Measurements from ENCODE around the gene VAV1. TPM values are rescaled to one million over a fixed set of nuclear protein-coding genes. Genes with fewer than 3 reads are reported as not detected.
A peak's percentile ranks its signal among the peaks of the same experiment; 100 is the strongest.

VAV1 gene
- total and polyA plus RNA-seq, 10 of the 15 experiments (the other 5 are each of a cell fraction or from before 2014, with no cell fraction given) = 1.6 to 76.8 (median 40.7) TPM

DNA sequence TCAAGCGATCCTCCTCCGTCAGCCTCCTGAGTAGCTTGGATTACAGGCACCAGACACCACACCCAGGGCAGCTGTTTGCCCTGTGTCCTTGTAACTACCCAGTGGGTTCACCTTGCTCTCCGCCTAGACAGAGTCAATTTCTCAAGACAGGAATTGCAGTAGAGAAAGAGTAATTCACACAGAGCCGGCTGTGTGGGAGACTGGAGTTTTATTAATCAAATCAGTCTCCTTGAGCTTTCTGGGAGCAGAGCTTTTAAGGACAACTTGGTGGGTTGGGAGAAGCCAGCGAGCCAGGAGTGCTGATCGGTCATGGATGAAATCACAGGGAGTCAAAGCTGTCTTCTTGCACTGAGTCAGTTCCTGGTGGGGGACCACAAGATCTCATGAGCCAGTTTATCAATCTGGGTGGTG, 94.2 kb downstream of the VAV1 start:
- Histone ChIP-seq H3K4me3 (no peak overlapping the region), H3K27ac (ENCODE audit: control insufficient read depth, insufficient read depth) (no peak overlapping the region), H3K79me2 (ENCODE audit: control insufficient read depth, insufficient read depth, low read length) (no peaks in the 10 kb centered on the region), H4K20me1 (ENCODE audit: control insufficient read depth, insufficient read depth) (no peaks in the 10 kb centered on the region), H3K4me2 (ENCODE audit: control insufficient read depth, insufficient read depth) (no peak overlapping the region), H3K4me1 (ENCODE audit: control insufficient read depth, insufficient read depth, low read length) (peaks cover 11% of the 10 kb centered on the region), H2AFZ (ENCODE audit: control insufficient read depth, low read depth, low read length) (peak overlapping the region; percentile 43), H3K27me3 (replicated peaks in 1 of 2; ENCODE audit: control insufficient read depth in 2 of 2, insufficient read depth in 2 of 2, low read length in 1 of 2) (no peaks in the 10 kb centered on the region), H3K9ac (ENCODE audit: control insufficient read depth, insufficient read depth, low read length) (no peak overlapping the region), H3K36me3 (ENCODE audit: control insufficient read depth in 2 of 2, insufficient read depth in 2 of 2, low read length in 1 of 2) (no peaks in the 10 kb centered on the region), H3K9me3 (replicated peaks; ENCODE audit: control insufficient read depth, insufficient read depth, low read length) (no peaks in the 10 kb centered on the region)
- DNase-seq (ENCODE audit: low read depth, low spot score) (no peak), FAIRE-seq (no peak), ATAC-seq (no peak)
- in situ Hi-C loops (cut with MboI) = no loop called here
- TF ChIP-seq BACH1 (IDR thresholded peaks at IDR 0.05; ENCODE audit: borderline replicate concordance) = no peak
- 0 out of 2 replicates have a peak, but pooled peaks have one; percentile 39 for TF ChIP-seq JUNB (IDR thresholded peaks at IDR 0.05)
- TF ChIP-seq PAX8 (IDR thresholded peaks at IDR 0.05) = no peak
- TF ChIP-seq HDGF (IDR thresholded peaks at IDR 0.05) = no peak
- no peak for TF ChIP-seq NFYA (IDR thresholded peaks at IDR 0.05; ENCODE audit: borderline replicate concordance, low read depth, low read length)
- TF ChIP-seq BMI1 (IDR thresholded peaks at IDR 0.05; ENCODE audit: borderline replicate concordance) = no peak
- TF ChIP-seq ZSCAN29 (IDR thresholded peaks at IDR 0.05) = no peak
- TF ChIP-seq, protein P1, sequence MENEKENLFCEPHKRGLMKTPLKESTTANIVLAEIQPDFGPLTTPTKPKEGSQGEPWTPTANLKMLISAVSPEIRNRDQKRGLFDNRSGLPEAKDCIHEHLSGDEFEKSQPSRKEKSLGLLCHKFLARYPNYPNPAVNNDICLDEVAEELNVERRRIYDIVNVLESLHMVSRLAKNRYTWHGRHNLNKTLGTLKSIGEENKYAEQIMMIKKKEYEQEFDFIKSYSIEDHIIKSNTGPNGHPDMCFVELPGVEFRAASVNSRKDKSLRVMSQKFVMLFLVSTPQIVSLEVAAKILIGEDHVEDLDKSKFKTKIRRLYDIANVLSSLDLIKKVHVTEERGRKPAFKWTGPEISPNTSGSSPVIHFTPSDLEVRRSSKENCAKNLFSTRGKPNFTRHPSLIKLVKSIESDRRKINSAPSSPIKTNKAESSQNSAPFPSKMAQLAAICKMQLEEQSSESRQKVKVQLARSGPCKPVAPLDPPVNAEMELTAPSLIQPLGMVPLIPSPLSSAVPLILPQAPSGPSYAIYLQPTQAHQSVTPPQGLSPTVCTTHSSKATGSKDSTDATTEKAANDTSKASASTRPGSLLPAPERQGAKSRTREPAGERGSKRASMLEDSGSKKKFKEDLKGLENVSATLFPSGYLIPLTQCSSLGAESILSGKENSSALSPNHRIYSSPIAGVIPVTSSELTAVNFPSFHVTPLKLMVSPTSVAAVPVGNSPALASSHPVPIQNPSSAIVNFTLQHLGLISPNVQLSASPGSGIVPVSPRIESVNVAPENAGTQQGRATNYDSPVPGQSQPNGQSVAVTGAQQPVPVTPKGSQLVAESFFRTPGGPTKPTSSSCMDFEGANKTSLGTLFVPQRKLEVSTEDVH (IDR thresholded peaks at IDR 0.05; ENCODE audit: low read depth, partially characterized antibody) = no peak
- TF ChIP-seq PAX5 (IDR thresholded peaks at IDR 0.05; ENCODE audit: borderline replicate concordance, low read depth, low read length) = peak; percentile 26; the same call in 1 of the 2 replicates
- peak; percentile 34; the same call in 1 of the 2 replicates for TF ChIP-seq RUNX3 (IDR thresholded peaks at IDR 0.05; ENCODE audit: low read length)
- no peak for TF ChIP-seq TCF7 (IDR thresholded peaks at IDR 0.05; ENCODE audit: borderline replicate concordance)
- no peak for TF ChIP-seq TARDBP (IDR thresholded peaks at IDR 0.05; ENCODE audit: borderline replicate concordance)
- TF ChIP-seq WRNIP1 (IDR thresholded peaks at IDR 0.05; ENCODE audit: borderline replicate concordance, low read depth, low read length) = no peak
- no peak for TF ChIP-seq RELA (IDR thresholded peaks at IDR 0.05; ENCODE audit: borderline replicate concordance, partially characterized antibody)
- TF ChIP-seq ZNF622 (IDR thresholded peaks at IDR 0.05) = no peak
- ChIA-PET POLR2A (no interaction called here), CTCF (interaction anchor here (0.9 to 2.6 kb wide), 3 partner anchors 10 to 741 kb away, joined by 3 to 6 read pairs (median 5); no protein-coding TSS in a partner anchor), SMC1A (ENCODE audit: uncharacterized antibody, unreplicated experiment) (interaction anchor here (1.0 to 1.6 kb wide), 3 partner anchors 15 to 741 kb away, joined by 3 to 7 read pairs (median 3); no protein-coding TSS in a partner anchor), RAD21 (ENCODE audit: unreplicated experiment) (no interaction called here)
- no TSS peak for BruUV-seq (replicated peaks)
- WGBS (ENCODE audit: insufficient coverage, insufficient replicate concordance, low lambda C conversion rate, missing lambda C conversion rate) = 39% methylated on average over 6 of the region's 6 CpGs
- intact Hi-C loops (cut with micrococcal nuclease; ENCODE audit: unreplicated experiment) = no loop called here

All from GM12878 (cell line).